Testis (tissue), 3 donors: ENCODE results near the gene CDH23. TPM values are rescaled to one million over a fixed set of nuclear protein-coding genes. Genes with fewer than 3 reads are reported as not detected.

Source experiments
- DNase-seq: peaks from one replicate; pipeline ENCODE4 v3.0.0-alpha.2; 2019
- H3K27ac ChIP-seq, 2 donors: fragments of 200-600 bp; sonication (generic); one replicate each; pipeline ENCODE4 v1.5.1; 2019
- H3K27me3 ChIP-seq: fragments of 200-600 bp; sonication (generic); one replicate; pipeline ENCODE4 v1.5.1; 2019
- H3K36me3 ChIP-seq: fragments of 200-600 bp; sonication (generic); one replicate; pipeline ENCODE4 v1.5.1; 2017; ENCODE audit warnings: low read depth; ENCODE audit errors: missing control alignments
- H3K4me1 ChIP-seq: fragments of 200-600 bp; sonication (generic); one replicate; pipeline ENCODE4 v1.5.1; 2019
- H3K4me3 ChIP-seq, 2 donors: fragments of 200-600 bp; sonication (generic); one replicate each; pipeline ENCODE4 v1.5.1; 2017 to 2019
- H3K9me3 ChIP-seq: fragments of 200-600 bp; sonication (generic); one replicate; pipeline ENCODE4 v1.5.1; 2017
- POLR2A ChIP-seq: fragments of 450-650 bp; IDR thresholded peaks from one replicate; pipeline ENCODE4 v1.6.1; 2017; ENCODE audit warnings: antibody characterized with exemption, mild to moderate bottlenecking, moderate library complexity
- WGBS, 2 donors: methylation state at CpG; one replicate each; pipeline ENCODE4 v1.1.5; 2018; 5-methylcytosine and 5-hydroxymethylcytosine counted together
- intact Hi-C: fragments of 100-400 bp; cut with DNase I; formaldehyde crosslinking; loops from one replicate; pipeline ENCODE4 v1.15.1; 2023; ENCODE audit warnings: low total_unique reads
- polyA plus RNA-seq: library from polyadenylated mRNA; stranded (reverse); fragments of 350-450 nt; fragmentation: Illumina TruSeq; extraction: RNeasy Lipid Tissue Mini Kit (QIAGEN cat#74804); gene quantifications from one replicate; pipeline ENCODE4 v1.2.3, GENCODE V29; 2014; ENCODE audit warnings: low read depth, low replicate concordance; ENCODE audit not compliant: insufficient read depth
- total RNA-seq, 2 donors: library from RNA; depleted of rRNA; stranded (reverse); fragments of >200 nt; gene quantifications; one replicate each; pipeline ENCODE4 v1.2.3, GENCODE V29; 2016
- TF ChIP-seq, protein P1 (sequence below), 3 experiments: fragments of 450-650 bp in 2 of 3; fragments of 200-600 bp in 1 of 3; sonication (generic) in 1 of 3; IDR thresholded peaks; one replicate each; pipeline ENCODE4 v1.5.1; 2016 to 2019; ENCODE audit warnings: antibody characterized with exemption in 3 of 3, mild to moderate bottlenecking in 2 of 3, moderate library complexity in 1 of 3

CDH23 gene
- total and polyA plus RNA-seq, 3 donors from 2014 or later: 29.8 to 125 (median 81.7) TPM

- no peak for TF ChIP-seq POLR2A
- TF ChIP-seq, protein P1, sequence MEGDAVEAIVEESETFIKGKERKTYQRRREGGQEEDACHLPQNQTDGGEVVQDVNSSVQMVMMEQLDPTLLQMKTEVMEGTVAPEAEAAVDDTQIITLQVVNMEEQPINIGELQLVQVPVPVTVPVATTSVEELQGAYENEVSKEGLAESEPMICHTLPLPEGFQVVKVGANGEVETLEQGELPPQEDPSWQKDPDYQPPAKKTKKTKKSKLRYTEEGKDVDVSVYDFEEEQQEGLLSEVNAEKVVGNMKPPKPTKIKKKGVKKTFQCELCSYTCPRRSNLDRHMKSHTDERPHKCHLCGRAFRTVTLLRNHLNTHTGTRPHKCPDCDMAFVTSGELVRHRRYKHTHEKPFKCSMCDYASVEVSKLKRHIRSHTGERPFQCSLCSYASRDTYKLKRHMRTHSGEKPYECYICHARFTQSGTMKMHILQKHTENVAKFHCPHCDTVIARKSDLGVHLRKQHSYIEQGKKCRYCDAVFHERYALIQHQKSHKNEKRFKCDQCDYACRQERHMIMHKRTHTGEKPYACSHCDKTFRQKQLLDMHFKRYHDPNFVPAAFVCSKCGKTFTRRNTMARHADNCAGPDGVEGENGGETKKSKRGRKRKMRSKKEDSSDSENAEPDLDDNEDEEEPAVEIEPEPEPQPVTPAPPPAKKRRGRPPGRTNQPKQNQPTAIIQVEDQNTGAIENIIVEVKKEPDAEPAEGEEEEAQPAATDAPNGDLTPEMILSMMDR (IDR thresholded peaks at IDR 0.05): no peak
- no peak for DNase-seq
- Histone ChIP-seq H3K27ac (no peak overlapping the region), H3K36me3 (no peaks in the 10 kb centered on the region), H3K27me3 (no peaks in the 10 kb centered on the region), H3K9me3 (no peaks in the 10 kb centered on the region), H3K4me3 (no peak overlapping the region), H3K4me1 (peaks cover 1% of the 10 kb centered on the region)
- intact Hi-C loops: no loop called here
- 90 to 95% methylated on average over 3 of the region's 3 CpGs for WGBS, 2 donors
These were observed 364.4 kb downstream of the CDH23 start for GRCh38 chr10:71761105-71761511.

GRCh38 chr10:71761541-71762113 lies 364.9 kb downstream of the CDH23 start:
- no peaks in the 10 kb centered on the region for H3K36me3 ChIP-seq
- no peak for DNase-seq
- peaks cover 6% of the 10 kb centered on the region for H3K4me1 ChIP-seq
- no peak for TF ChIP-seq POLR2A
- TF ChIP-seq, protein P1 (IDR thresholded peaks at IDR 0.05): no peak
- no peak overlapping the region for H3K27ac ChIP-seq
- 94 to 96% methylated on average over 8 to 26 of the region's 26 CpGs for WGBS, 2 donors
- H3K9me3 ChIP-seq: no peaks in the 10 kb centered on the region
- H3K27me3 ChIP-seq: no peaks in the 10 kb centered on the region
- intact Hi-C loops: no loop called here
- H3K4me3 ChIP-seq: no peak overlapping the region

DNA sequence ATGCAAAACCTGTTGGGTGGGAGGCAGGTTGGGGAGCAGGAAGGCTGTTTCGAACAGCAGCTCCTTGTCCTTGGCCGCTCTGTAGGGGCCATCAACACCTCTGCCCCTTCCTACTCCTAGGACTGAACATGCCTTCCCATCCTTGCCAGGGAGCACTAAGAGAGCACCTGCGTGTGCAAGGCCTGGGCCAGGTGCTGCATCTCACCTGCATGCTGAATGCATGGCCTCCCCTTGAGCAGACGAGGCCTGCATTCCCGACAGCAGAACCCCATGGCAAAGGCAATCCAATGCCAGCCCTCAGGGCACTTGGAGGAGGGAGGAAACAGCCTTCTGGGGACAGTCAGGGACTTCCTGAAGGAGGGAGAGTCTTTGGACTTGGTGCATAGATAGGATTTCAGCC lies 365.6 kb downstream of the CDH23 start:
- Histone ChIP-seq H3K27me3 (no peaks in the 10 kb centered on the region), H3K36me3 (no peaks in the 10 kb centered on the region), H3K4me3 (no peak overlapping the region), H3K4me1 (peaks cover 13% of the 10 kb centered on the region), H3K9me3 (no peaks in the 10 kb centered on the region), H3K27ac (no peak overlapping the region)
- WGBS, 2 donors: 80 to 95% methylated on average over 1 to 5 of the region's 5 CpGs
- no peak for DNase-seq
- intact Hi-C loops: no loop called here
- TF ChIP-seq, protein P1 (IDR thresholded peaks at IDR 0.05): no peak
- TF ChIP-seq POLR2A: no peak

GRCh38 chr10:71763352-71764127 lies 366.8 kb downstream of the CDH23 start:
- no peak for DNase-seq
- H3K36me3 ChIP-seq: no peaks in the 10 kb centered on the region
- WGBS, 2 donors: 89% methylated on average over 5 to 11 of the region's 11 CpGs
- intact Hi-C loops: no loop called here
- H3K27me3 ChIP-seq: no peaks in the 10 kb centered on the region
- no peak overlapping the region for H3K27ac ChIP-seq
- H3K4me3 ChIP-seq: no peak overlapping the region
- no peak for TF ChIP-seq POLR2A
- TF ChIP-seq, protein P1 (IDR thresholded peaks at IDR 0.05): no peak
- H3K9me3 ChIP-seq: no peaks in the 10 kb centered on the region
- peaks cover 23% of the 10 kb centered on the region for H3K4me1 ChIP-seq
